Measurements from ENCODE around the gene AMBP.

- TF ChIP-seq, protein P1, sequence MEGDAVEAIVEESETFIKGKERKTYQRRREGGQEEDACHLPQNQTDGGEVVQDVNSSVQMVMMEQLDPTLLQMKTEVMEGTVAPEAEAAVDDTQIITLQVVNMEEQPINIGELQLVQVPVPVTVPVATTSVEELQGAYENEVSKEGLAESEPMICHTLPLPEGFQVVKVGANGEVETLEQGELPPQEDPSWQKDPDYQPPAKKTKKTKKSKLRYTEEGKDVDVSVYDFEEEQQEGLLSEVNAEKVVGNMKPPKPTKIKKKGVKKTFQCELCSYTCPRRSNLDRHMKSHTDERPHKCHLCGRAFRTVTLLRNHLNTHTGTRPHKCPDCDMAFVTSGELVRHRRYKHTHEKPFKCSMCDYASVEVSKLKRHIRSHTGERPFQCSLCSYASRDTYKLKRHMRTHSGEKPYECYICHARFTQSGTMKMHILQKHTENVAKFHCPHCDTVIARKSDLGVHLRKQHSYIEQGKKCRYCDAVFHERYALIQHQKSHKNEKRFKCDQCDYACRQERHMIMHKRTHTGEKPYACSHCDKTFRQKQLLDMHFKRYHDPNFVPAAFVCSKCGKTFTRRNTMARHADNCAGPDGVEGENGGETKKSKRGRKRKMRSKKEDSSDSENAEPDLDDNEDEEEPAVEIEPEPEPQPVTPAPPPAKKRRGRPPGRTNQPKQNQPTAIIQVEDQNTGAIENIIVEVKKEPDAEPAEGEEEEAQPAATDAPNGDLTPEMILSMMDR (IDR thresholded peaks at IDR 0.05), result no peak
- no peak for TF ChIP-seq ZFX (IDR thresholded peaks at IDR 0.05; ENCODE audit: borderline replicate concordance)
These were observed 43.9 kb downstream of the AMBP start for GRCh38 chr9:114034196-114034595.

Data from 22Rv1 (cell line).